Upper lobe of left lung (tissue), 4 donors: ENCODE results near the gene TCHH.

Experiments
- EP300 ChIP-seq, 4 donors: sonication (generic); formaldehyde crosslinking; IDR thresholded peaks; one replicate each; pipeline ENCODE4 v1.5.1; 2017; ENCODE audit warnings: antibody characterized with exemption in 4 of 4, control low read depth in 2 of 4
- POLR2A ChIP-seq, 4 donors: fragments of 450-650 bp; IDR thresholded peaks; one replicate each; pipeline ENCODE4 v1.5.1; 2016 to 2017; ENCODE audit warnings: antibody characterized with exemption in 4 of 4, mild to moderate bottlenecking in 2 of 4
- POLR2AphosphoS5 ChIP-seq, 2 donors: sonication (generic); formaldehyde crosslinking; IDR thresholded peaks; one replicate each; pipeline ENCODE4 v1.5.1; 2017; ENCODE audit warnings: antibody characterized with exemption in 2 of 2
- TF ChIP-seq, protein P1 (sequence below), 6 experiments: fragments of 450-650 bp in 4 of 6; fragments of 200-600 bp in 2 of 6; sonication (generic) in 2 of 6; IDR thresholded peaks; one replicate each; pipeline ENCODE4 v1.5.1; 2016 to 2019; ENCODE audit warnings: antibody characterized with exemption in 6 of 6

DNA sequence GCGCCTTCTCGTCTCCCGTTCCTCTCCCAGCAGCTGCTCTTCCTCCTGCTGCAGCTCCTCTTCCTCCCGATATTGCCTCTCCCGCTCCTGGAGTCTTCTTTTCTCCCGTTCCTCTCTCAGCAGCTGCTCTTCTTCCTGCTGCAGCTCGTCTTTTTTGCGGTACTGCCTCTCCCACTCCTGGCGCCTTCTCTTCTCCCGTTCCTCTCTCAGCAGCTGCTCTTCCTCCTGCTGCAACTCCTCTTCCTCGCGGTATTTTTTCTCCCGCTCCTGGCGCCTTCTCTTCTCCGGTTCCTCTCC lies 5.3 kb downstream of the TCHH start:
- TF ChIP-seq, protein P1, sequence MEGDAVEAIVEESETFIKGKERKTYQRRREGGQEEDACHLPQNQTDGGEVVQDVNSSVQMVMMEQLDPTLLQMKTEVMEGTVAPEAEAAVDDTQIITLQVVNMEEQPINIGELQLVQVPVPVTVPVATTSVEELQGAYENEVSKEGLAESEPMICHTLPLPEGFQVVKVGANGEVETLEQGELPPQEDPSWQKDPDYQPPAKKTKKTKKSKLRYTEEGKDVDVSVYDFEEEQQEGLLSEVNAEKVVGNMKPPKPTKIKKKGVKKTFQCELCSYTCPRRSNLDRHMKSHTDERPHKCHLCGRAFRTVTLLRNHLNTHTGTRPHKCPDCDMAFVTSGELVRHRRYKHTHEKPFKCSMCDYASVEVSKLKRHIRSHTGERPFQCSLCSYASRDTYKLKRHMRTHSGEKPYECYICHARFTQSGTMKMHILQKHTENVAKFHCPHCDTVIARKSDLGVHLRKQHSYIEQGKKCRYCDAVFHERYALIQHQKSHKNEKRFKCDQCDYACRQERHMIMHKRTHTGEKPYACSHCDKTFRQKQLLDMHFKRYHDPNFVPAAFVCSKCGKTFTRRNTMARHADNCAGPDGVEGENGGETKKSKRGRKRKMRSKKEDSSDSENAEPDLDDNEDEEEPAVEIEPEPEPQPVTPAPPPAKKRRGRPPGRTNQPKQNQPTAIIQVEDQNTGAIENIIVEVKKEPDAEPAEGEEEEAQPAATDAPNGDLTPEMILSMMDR (IDR thresholded peaks at IDR 0.05) = no peak
- TF ChIP-seq POLR2A (IDR thresholded peaks at IDR 0.05) (no peak), POLR2AphosphoS5 (IDR thresholded peaks at IDR 0.05) (no peak), EP300 (IDR thresholded peaks at IDR 0.05) (no peak)
